Panc1 (cell line): ENCODE results near the gene ME1. TPM values are rescaled to one million over a fixed set of nuclear protein-coding genes. Genes with fewer than 3 reads are reported as not detected.
A peak's percentile ranks its signal among the peaks of the same experiment; 100 is the strongest.

Source experiments
- ATAC-seq: fragments of 200-7000 bp; cut with Tn5 transposase; 2 replicates; pipeline ENCODE4 v1.9.1; 2020; ENCODE audit warnings: mild to moderate bottlenecking, moderate library complexity
- BruUV-seq: library from RNA; stranded (reverse); fragments of 400-500 nt; replicated peaks from 2 replicates; lab custom pipeline; 2021; lab: Mats Ljungman, UMichigan
- CTCF ChIA-PET: fragments of 300-600 bp; sonication (Branson Sonifier 250); formaldehyde crosslinking; loops from one replicate; lab custom pipeline; 2022; ENCODE audit warnings: antibody characterized with exemption; lab: Charles Lee
- POLR2A ChIA-PET: fragments of 300-600 bp; sonication (Branson Sonifier 250); formaldehyde crosslinking; loops from one replicate; lab custom pipeline; 2022; ENCODE audit warnings: antibody characterized with exemption; lab: Charles Lee
- DNase-seq: peaks from one replicate; pipeline ENCODE4 v3.0.0-alpha.2; 2010; ENCODE audit warnings: low read depth, low spot score
- H3K27ac ChIP-seq: 2 replicates; pipeline ENCODE4 v1.5.1; 2011; ENCODE audit warnings: mild to moderate bottlenecking, low read length, inconsistent platforms
- H3K27me3 ChIP-seq: fragments of 200-500 bp; sonication (Bioruptor generic); 2 replicates; pipeline ENCODE4 v1.6.0; 2014; ENCODE audit warnings: low read length, inconsistent platforms; ENCODE audit not compliant: control insufficient read depth, insufficient read depth
- H3K36me3 ChIP-seq: fragments of 200-500 bp; sonication (Bioruptor generic); 2 replicates; pipeline ENCODE4 v1.5.1; 2014; ENCODE audit warnings: inconsistent platforms, mild to moderate bottlenecking, low read length, moderate library complexity; ENCODE audit not compliant: control insufficient read depth, insufficient read depth
- H3K4me1 ChIP-seq: 2 replicates; pipeline ENCODE4 v1.5.1; 2011; ENCODE audit warnings: inconsistent platforms, mild to moderate bottlenecking, low read length, moderate library complexity; ENCODE audit not compliant: control insufficient read depth, insufficient read depth
- H3K4me3 ChIP-seq, 2 experiments: 2 replicates each; pipeline ENCODE4 v1.5.1; 2011 to 2012; ENCODE audit warnings: low read depth in 2 of 2, low read length in 2 of 2, mild to moderate bottlenecking in 2 of 2, inconsistent platforms in 1 of 2, moderate library complexity in 1 of 2
- H3K9me3 ChIP-seq: fragments of 200-500 bp; sonication (Bioruptor generic); 2 replicates; pipeline ENCODE4 v1.5.1; 2014; ENCODE audit warnings: low read depth, mild to moderate bottlenecking, inconsistent platforms, low read length, moderate library complexity; ENCODE audit not compliant: control insufficient read depth, insufficient read depth
- CTCF ChIP-seq: fragments of 450-650 bp; IDR thresholded peaks from 2 replicates; pipeline ENCODE4 v1.5.1; 2017; ENCODE audit warnings: mild to moderate bottlenecking
- POLR2AphosphoS5 ChIP-seq: IDR thresholded peaks from 2 replicates; pipeline ENCODE4 v1.6.1; 2012; ENCODE audit warnings: mild to moderate bottlenecking, low read depth, low read length, moderate library complexity
- REST ChIP-seq, 2 experiments: IDR thresholded peaks; 2 replicates each; pipeline ENCODE4 v1.6.1; 2011 to 2012; ENCODE audit warnings: low read depth in 2 of 2, control low read depth in 1 of 2, low read length in 1 of 2, mild to moderate bottlenecking in 1 of 2, moderate library complexity in 1 of 2; ENCODE audit not compliant: insufficient read depth in 1 of 2
- SIN3A ChIP-seq: IDR thresholded peaks from 2 replicates; pipeline ENCODE4 v1.6.1; 2012; ENCODE audit warnings: low read depth, mild to moderate bottlenecking, low read length, moderate library complexity, borderline replicate concordance; ENCODE audit not compliant: insufficient read depth
- TCF7L2 ChIP-seq: IDR thresholded peaks from 2 replicates; pipeline ENCODE4 v1.6.1; 2011; ENCODE audit warnings: mild to moderate bottlenecking, low read depth, low read length, inconsistent platforms
- in situ Hi-C: cut with HindIII; loops from 2 replicates; pipeline ENCODE4 v1.10.0; 2016; ENCODE audit warnings: low sequenced_read_pairs, low pct_unique_long_range_greater_than_20kb
- intact Hi-C: fragments of 100-400 bp; cut with micrococcal nuclease; formaldehyde crosslinking; loops from one replicate; pipeline ENCODE4 v1.10.0; 2022; ENCODE audit not compliant: unreplicated experiment
- total RNA-seq: library from RNA; stranded (reverse); gene quantifications from one replicate; pipeline ENCODE4 v1.2.1, GENCODE V29; 2021; ENCODE audit not compliant: unreplicated experiment

The ME1 gene
- total RNA-seq, 1 experiment from 2014 or later: 19.7 TPM

DNA sequence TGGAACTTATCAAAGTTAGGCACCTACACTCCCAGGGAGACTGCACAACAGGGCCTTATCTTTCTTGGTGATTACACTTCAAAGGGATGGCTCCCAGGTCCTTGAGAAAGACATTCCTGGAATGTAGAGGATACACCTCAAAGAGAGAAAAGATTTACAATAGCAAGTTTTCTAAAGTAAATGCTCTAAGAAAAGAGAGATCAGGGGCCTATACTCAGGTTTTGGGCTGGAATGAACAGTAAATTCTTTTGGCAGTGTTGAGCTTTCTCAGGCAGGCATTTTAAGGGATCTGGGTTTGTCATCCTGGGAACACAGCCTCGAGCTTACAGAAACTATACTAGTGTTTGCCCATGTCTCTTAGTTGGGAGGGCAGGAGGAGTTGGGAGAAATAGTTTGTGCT lies 31.7 kb upstream of the ME1 start:
- in situ Hi-C loops (no loop called here), intact Hi-C loops (no loop called here)
- CTCF ChIA-PET: no interaction called here
- TF ChIP-seq REST (IDR thresholded peaks at IDR 0.05; ENCODE audit: insufficient read depth in 1 of 2, low read depth in 2 of 2, low read length in 1 of 2): no peak
- no peak for TF ChIP-seq SIN3A
- no peak for TF ChIP-seq POLR2AphosphoS5
- no peak for TF ChIP-seq TCF7L2
- no peak for TF ChIP-seq CTCF
- Histone ChIP-seq H3K9me3 (no peaks in the 10 kb centered on the region), H3K4me3 (no peak overlapping the region), H3K36me3 (no peaks in the 10 kb centered on the region), H3K27ac (no peak overlapping the region), H3K27me3 (no peaks in the 10 kb centered on the region), H3K4me1 (no peaks in the 10 kb centered on the region)
- DNase-seq (no peak), ATAC-seq (no peak)
- no TSS peak for BruUV-seq
- POLR2A ChIA-PET: no interaction called here

GRCh38 chr6:83461438-83461837 lies 30.6 kb upstream of the ME1 start:
- intact Hi-C loops (no loop called here), in situ Hi-C loops (no loop called here)
- no peak for TF ChIP-seq REST (IDR thresholded peaks at IDR 0.05; ENCODE audit: insufficient read depth in 1 of 2, low read depth in 2 of 2, low read length in 1 of 2)
- no peak for TF ChIP-seq CTCF
- no peak for TF ChIP-seq POLR2AphosphoS5
- no peak for TF ChIP-seq SIN3A
- TF ChIP-seq TCF7L2: no peak
- ChIA-PET POLR2A (no interaction called here), CTCF (interaction anchor here (0.6 kb wide), 1 partner anchor 118 kb away, joined by 8 read pairs; no protein-coding TSS in a partner anchor)
- no TSS peak for BruUV-seq
- no peak overlapping the region for H3K27ac ChIP-seq
- no peaks in the 10 kb centered on the region for H3K27me3 ChIP-seq
- H3K9me3 ChIP-seq: no peaks in the 10 kb centered on the region
- H3K36me3 ChIP-seq: no peaks in the 10 kb centered on the region
- H3K4me1 ChIP-seq: no peaks in the 10 kb centered on the region
- ATAC-seq: no peak
- peak; percentile 54 for DNase-seq
- H3K4me3 ChIP-seq: no peak overlapping the region
